ENCODE data around the gene ACOXL.
"Not testable (repeated sequence)": the region's sequence is repeated elsewhere in the genome, so short reads cannot be mapped to it uniquely, and the experiment has no call there.

Gene ACOXL

GRCh38 chr2:110732422-110733413 is at the start of gene ACOXL:
Gene ACOXL (plus strand): TSS chr2:110732573. CDS start chr2:110768390, 35,817 bp downstream.
- DNase-seq, result no peak

- DNase-seq, result no peak
Measured at GRCh38 chr2:110682872-110683271, 49.5 kb upstream of the ACOXL start.

GRCh38 chr2:110687775-110688484 is 44.4 kb upstream of the ACOXL start:
- not testable (repeated sequence) for DNase-seq

- no peak for DNase-seq
Measured at GRCh38 chr2:110688594-110689091, 43.7 kb upstream of the ACOXL start.

- no peak for DNase-seq
Measured at GRCh38 chr2:110690083-110690965, 42.0 kb upstream of the ACOXL start.

- DNase-seq, result no peak
Measured at GRCh38 chr2:110691612-110692258, 40.6 kb upstream of the ACOXL start.

GRCh38 chr2:110695146-110695898 is 37.1 kb upstream of the ACOXL start:
- peak in 1 of 2 donors; percentile 62 for DNase-seq

- not testable (repeated sequence) for DNase-seq
Measured at GRCh38 chr2:110698253-110698652, 34.1 kb upstream of the ACOXL start.

GRCh38 chr2:110702514-110703380 is 29.6 kb upstream of the ACOXL start:
- no peak for DNase-seq

- no peak for DNase-seq
Measured at GRCh38 chr2:110707386-110707965, 24.9 kb upstream of the ACOXL start.

- DNase-seq, result no peak
Measured at GRCh38 chr2:110708455-110708854, 23.9 kb upstream of the ACOXL start.

- DNase-seq, result no peak
Measured at GRCh38 chr2:110712737-110713136, 19.6 kb upstream of the ACOXL start.

GRCh38 chr2:110713513-110714362 is 18.6 kb upstream of the ACOXL start:
- no peak for DNase-seq

GRCh38 chr2:110714452-110715224 is 17.7 kb upstream of the ACOXL start:
- DNase-seq, result peak in 1 of 2 donors; percentile 3

GRCh38 chr2:110716959-110717645 is 15.3 kb upstream of the ACOXL start:
- no peak for DNase-seq

- DNase-seq, result no peak
Measured at GRCh38 chr2:110717734-110718133, 14.6 kb upstream of the ACOXL start.

GRCh38 chr2:110718382-110718781 is 14.0 kb upstream of the ACOXL start:
- DNase-seq, result no peak
